Activated CD4-positive, alpha-beta T cell treated with anti-CD3 and anti-CD28 coated beads, Interleukin-2, amount 50 U/mL, for 4 hours (primary cell): Measurements from ENCODE around the gene BIRC7.

Experiments
- DNase-seq, 2 experiments: peaks; one replicate each; pipeline ENCODE4 v3.0.0-alpha.2; 2020

BIRC7 gene

DNA sequence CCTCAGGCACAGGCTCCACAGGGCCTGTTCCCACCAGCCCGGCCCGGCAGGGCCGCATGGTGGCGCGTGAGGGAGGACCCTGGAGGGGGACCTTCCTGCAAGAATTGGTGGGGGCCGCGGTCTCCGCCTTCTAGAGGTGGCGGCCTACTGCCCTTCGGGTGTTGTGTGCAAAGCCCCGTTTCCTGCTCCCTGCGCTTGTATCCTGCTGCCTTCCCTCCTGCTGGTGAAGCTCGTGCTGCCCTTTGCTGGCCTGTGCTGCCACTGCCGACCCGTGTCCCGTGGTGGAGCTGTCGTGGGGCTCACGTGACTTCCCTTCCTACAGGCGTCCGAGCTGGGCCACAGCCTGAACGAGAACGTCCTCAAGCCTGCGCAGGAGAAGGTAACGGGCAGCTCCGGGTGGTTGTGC lies 48.8 kb downstream of the BIRC7 start:
- no peak for DNase-seq

DNA sequence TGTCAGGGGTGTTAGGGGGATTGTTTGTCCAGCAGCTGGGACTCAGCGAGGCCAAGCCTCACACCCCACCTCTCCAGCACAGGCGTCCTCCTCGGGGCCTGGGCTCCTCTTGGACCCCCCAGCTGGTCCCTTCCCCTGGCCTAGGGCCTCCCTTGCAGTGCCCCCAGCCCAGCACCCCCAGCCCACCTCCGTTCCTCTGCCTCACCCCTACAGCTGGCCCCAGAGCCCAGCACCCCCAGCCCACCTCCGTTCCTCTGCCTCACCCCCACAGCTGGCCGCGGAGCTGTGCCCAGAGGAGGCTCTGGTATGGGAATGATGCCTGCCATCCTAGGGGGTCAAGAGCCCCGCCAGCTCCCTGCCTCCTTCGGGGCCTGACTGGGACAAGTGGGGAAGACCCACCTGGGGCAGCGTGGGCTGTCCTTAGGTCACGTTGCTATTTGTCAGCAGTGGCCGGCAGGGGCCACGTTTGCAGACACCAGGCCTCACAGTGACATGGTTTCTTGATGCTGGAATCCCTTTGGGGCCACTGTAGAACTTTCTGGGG lies 49.3 kb downstream of the BIRC7 start:
- DNase-seq: no peak

DNA sequence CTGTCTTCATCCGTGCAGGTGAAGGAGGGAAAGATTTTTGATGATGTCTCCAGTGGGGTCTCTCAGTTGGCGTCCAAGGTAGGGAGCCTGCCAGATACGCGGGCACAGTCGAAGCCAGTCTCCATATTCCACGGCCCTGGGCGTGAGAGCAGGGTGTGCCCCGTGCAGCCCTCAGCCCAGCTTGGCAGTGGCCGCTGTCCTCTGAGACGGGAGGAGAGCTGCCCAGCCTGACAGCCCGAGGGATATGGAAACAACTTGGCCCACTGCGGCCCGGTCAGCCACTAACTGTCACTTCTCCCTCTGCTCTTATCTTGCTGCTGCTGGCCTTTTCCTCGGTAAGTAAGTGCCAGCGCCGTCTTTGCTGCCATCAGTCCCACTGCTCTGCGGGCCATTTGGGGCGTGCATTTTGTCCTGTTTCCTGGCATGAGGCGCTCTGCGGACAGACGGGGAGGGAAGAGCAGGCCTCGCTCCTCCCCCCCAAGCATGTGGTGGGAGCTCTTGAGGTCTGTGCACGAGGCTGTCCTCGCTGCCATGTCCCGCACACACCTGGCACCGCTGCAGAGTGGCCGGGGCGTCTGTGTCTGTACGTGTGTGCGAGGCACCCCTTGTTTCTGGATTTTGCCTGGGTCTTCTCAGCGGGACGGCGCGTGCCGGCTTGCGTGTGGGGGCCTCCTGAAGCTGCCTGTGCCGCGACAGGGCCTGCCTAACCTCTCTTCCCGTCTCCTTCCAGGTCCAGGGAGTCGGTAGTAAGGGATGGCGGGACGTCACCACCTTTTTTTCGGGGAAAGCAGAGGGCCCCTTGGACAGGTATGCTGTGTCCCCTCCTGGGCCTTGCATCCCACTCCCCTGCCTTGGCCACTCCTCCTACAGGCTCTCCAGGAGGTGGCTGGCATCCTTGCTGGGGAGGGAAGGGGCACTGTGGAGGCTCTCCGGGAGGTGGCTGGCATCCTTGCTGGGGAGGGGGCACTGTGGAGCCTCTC lies 50.2 kb downstream of the BIRC7 start:
- no peak for DNase-seq

DNA sequence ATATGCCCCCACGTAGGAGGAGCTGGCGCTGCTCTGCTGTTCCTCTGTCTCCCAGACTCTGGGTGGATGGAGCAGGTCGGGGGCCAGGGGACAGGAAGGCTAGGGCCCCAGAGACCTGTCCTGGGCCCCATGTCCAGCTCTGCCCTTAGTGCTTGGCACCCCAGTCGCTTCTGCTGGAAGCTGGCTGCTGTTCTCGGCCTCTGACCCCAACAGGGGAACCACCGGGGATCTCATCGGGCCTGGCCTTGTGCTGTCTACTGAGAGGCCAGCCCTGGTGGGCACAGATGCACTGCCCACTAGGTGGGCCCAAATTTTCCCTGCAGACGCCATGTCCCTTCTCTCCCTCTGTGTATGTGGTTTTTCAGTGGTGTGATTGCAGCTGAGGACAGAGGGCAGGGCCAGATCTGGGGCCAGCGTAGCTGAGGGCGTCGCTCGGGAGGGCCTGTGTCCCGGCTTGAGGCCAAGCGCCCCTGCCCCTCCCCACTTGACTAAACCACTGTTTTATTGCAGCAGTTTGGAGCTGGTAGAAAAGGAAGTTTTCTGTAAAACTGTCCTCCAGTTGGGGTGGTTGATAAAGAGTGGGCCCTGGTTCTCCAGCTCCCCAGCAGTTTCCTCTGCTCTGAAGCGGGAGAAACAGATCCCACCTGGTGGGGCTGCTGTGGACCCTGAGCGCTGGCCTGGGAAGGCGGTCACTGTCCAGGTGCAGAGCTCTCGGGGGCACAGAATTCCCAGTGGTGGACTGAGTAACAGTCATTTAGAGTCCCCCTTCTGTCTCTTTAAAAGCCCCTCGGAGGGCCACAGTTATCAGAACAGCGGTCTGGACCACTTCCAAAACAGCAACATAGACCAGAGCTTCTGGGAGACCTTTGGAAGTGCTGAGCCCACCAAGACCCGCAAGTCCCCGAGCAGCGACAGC lies 51.3 kb downstream of the BIRC7 start:
- DNase-seq: no peak

DNA sequence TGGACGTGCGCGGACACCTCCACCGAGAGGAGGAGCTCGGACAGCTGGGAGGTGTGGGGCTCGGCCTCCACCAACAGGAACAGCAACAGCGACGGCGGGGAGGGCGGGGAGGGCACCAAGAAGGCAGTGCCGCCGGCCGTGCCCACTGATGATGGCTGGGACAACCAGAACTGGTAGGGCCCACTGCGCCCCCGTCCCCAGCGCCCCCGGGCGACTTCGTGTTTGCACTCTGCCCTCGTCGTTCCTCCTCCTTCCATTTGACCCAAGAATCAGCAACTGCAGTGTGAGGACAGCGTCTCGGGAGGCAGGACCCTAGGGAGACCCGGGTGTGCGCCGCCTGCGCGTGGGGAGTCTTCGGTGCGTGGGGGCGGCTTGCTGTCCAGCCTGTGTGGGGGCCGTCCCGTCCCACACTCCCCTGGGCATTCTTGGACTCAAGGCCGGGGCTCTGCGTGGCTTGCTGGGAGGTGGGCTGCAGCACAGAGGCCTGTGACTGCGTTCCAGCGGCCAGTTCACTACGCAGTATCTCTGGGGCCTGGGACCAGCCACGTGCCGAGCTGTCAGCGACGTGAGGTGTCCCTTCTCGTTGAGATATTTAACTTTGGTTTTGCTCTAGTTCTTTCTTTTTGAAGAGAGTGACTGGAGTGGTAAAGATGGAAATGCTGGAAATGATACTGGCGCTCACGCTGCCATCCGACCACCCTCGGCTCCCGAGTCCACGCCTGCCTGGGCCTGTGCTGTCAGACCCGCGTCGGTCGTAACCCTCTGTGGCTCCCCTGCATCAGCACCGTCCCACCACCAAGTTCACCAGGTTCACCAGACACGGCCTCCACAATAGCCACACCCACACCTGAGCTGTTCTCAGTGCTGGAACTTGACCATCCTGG lies 52.2 kb downstream of the BIRC7 start:
- DNase-seq: no peak

DNA sequence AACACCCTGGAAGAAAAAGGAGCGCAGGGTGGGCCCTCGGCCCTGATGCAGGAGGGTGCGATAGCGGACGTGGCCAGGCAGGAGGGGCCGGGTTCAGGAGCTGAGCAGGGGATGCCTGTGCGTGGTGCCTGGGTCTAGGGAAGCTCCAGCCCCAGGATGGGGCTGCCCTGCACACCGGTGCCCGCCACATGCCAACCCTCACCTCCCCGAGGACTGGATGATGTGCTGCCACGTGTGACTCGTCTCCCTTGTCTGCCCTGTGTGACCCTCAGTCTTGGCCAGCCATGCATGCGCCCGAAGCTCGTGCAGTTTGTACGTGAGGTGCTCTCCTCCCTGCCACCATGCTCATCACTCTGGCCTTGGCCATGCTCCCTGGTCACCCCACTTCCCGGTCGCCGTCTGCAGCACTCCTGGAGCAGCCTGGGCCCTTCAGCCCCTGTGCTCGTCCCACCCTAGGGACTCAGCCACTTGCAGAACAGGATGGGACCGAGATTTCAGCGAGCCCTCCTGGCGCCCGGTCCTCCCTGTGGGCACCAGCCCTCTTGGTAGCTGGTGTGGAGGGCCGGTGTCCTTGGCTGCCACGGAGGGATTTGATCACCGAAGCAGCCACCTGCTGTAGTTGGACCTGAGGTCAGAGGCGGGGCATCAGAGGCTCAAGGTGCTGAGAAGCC lies 53.0 kb downstream of the BIRC7 start:
- no peak for DNase-seq

DNA sequence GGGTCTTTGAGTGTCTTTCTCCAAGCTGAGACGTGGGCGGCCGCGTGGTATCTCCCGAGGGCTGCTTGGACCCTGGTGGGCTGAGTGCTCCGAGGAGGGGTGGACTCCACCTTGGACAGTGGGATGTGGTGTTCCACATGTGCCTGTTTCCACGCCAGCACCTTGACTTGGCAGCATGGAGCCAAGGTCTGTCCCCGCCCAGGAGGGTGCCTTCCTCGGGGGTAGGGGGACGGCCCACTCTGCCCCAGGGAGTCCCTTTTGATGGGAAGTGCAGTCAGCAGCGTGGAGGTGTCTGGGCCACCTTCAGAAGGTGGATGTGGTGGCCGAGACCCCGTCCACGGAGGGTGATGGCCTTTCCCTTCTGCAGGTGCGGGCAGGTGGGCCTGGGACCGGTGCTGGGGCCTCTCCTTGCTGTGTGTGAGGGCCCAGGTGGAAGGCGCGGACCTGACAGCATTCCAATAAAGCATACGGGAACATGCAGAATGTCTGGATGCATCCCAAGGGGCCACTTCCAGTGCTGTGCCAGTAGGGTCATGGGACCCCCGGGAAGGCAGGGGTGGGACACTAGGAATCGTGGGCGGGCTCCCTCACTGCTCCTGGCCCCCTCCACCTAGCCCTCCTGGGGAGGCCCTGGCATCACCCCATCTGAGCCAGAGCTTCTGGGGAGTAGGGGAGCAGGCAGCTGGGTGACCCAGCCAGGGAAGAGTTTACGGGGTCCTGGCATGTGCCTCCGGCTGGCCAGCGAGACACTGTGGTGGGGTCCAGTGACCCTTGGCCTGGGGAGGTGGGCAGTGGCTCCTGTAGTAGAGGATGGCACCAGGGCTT lies 53.8 kb downstream of the BIRC7 start:
- DNase-seq: no peak
